Loucy (cell line): ENCODE data around the gene GLOD4.

ENCODE experiments used
- H2AFZ ChIP-seq: fragments of 200-600 bp; sonication (generic); 2 replicates; pipeline ENCODE4 v1.6.0; 2016; ENCODE audit warnings: antibody characterized with exemption, mild to moderate bottlenecking, low read length, moderate library complexity
- H3F3A ChIP-seq: fragments of 200-600 bp; 2 replicates; pipeline ENCODE4 v1.6.0; 2016; ENCODE audit warnings: antibody characterized with exemption, low read depth, mild to moderate bottlenecking
- H3K27me3 ChIP-seq: fragments of 200-600 bp; sonication (generic); 2 replicates; pipeline ENCODE4 v1.6.1; 2014; ENCODE audit warnings: low read length, mild to moderate bottlenecking; ENCODE audit not compliant: insufficient read depth, poor library complexity, severe bottlenecking
- H3K36me3 ChIP-seq: fragments of 200-600 bp; sonication (generic); 2 replicates; pipeline ENCODE4 v1.6.1; 2016; ENCODE audit warnings: low read length; ENCODE audit not compliant: insufficient read depth
- H3K4me1 ChIP-seq: fragments of 200-600 bp; sonication (generic); 2 replicates; pipeline ENCODE4 v1.5.1; 2014; ENCODE audit warnings: low read length, mild to moderate bottlenecking; ENCODE audit not compliant: insufficient read depth, poor library complexity, severe bottlenecking
- H3K4me2 ChIP-seq: fragments of 200-600 bp; sonication (generic); 2 replicates; pipeline ENCODE4 v1.6.0; 2014; ENCODE audit warnings: antibody characterized with exemption, low read length, low read depth, mild to moderate bottlenecking; ENCODE audit not compliant: poor library complexity, severe bottlenecking
- H3K4me3 ChIP-seq: fragments of 200-600 bp; sonication (generic); 2 replicates; pipeline ENCODE4 v1.5.1; 2014; ENCODE audit warnings: low read length, mild to moderate bottlenecking, mixed read lengths; ENCODE audit not compliant: poor library complexity, severe bottlenecking
- H3K79me2 ChIP-seq: fragments of 200-600 bp; sonication (generic); 2 replicates; pipeline ENCODE4 v1.6.1; 2014; ENCODE audit warnings: low read length; ENCODE audit not compliant: insufficient read depth
- H3K9ac ChIP-seq: fragments of 200-600 bp; sonication (generic); 2 replicates; pipeline ENCODE4 v1.6.0; 2014; ENCODE audit warnings: mild to moderate bottlenecking, low read depth, low read length, moderate library complexity; ENCODE audit not compliant: poor library complexity, severe bottlenecking
- H3K9me2 ChIP-seq: fragments of 200-600 bp; sonication (generic); replicated peaks from 2 replicates; pipeline ENCODE4 v1.6.1; 2016; ENCODE audit warnings: low read depth, low read length, mixed read lengths
- H3K9me3 ChIP-seq: fragments of 200-600 bp; sonication (generic); 2 replicates; pipeline ENCODE4 v1.6.1; 2014; ENCODE audit warnings: mild to moderate bottlenecking, antibody characterized with exemption, low read length, low read depth; ENCODE audit not compliant: insufficient read depth
- H4K20me1 ChIP-seq: fragments of 200-600 bp; sonication (generic); 2 replicates; pipeline ENCODE4 v1.6.0; 2014; ENCODE audit warnings: antibody characterized with exemption, low read length, mild to moderate bottlenecking; ENCODE audit not compliant: insufficient read depth, poor library complexity, severe bottlenecking
- CTCF ChIP-seq: fragments of 200-600 bp; sonication (generic); conservative IDR thresholded peaks from 2 replicates; pipeline ENCODE4 v1.5.1; 2014; ENCODE audit warnings: mild to moderate bottlenecking, antibody characterized with exemption, low read length
- EZH2phosphoT487 ChIP-seq: fragments of 200-600 bp; IDR thresholded peaks from 2 replicates; pipeline ENCODE4 v1.6.1; 2018; ENCODE audit warnings: antibody characterized with exemption, mild to moderate bottlenecking, moderate library complexity, borderline replicate concordance

GLOD4 gene

GRCh38 chr17:773467-774312 is 8.4 kb downstream of the GLOD4 start:
- Histone ChIP-seq H2AFZ (no peak overlapping the region), H3F3A (no peaks in the 10 kb centered on the region), H3K27me3 (no peaks in the 10 kb centered on the region), H3K79me2 (peaks cover 3% of the 10 kb centered on the region; the same call in 1 of the 2 replicates), H4K20me1 (no peaks in the 10 kb centered on the region), H3K9ac (no peak overlapping the region), H3K36me3 (peaks cover 50% of the 10 kb centered on the region), H3K4me2 (peak overlapping the region; percentile 12), H3K4me1 (peaks cover 3% of the 10 kb centered on the region), H3K9me2 (no peaks in the 10 kb centered on the region), H3K4me3 (no peak overlapping the region), H3K9me3 (no peaks in the 10 kb centered on the region)
- TF ChIP-seq CTCF (no peak), EZH2phosphoT487 (no peak)

- H3K4me2 ChIP-seq, result peak overlapping the region; percentile 12
- H3K9me2 ChIP-seq, result no peaks in the 10 kb centered on the region
- H2AFZ ChIP-seq, result no peak overlapping the region
- H3K9ac ChIP-seq, result no peak overlapping the region
- H3K4me1 ChIP-seq, result peaks cover 3% of the 10 kb centered on the region
- no peaks in the 10 kb centered on the region for H4K20me1 ChIP-seq
- no peak for TF ChIP-seq CTCF
- TF ChIP-seq EZH2phosphoT487, result no peak
- no peaks in the 10 kb centered on the region for H3K79me2 ChIP-seq
- no peak overlapping the region for H3K4me3 ChIP-seq
- no peaks in the 10 kb centered on the region for H3F3A ChIP-seq
- no peaks in the 10 kb centered on the region for H3K9me3 ChIP-seq
- peaks cover 47% of the 10 kb centered on the region for H3K36me3 ChIP-seq
- H3K27me3 ChIP-seq, result no peaks in the 10 kb centered on the region
Measured at GRCh38 chr17:773016-773415, 9.1 kb downstream of the GLOD4 start.

GRCh38 chr17:767076-767475 is 15.0 kb downstream of the GLOD4 start:
- Histone ChIP-seq H3K4me3 (no peak overlapping the region), H3K4me2 (no peak overlapping the region), H3K4me1 (no peaks in the 10 kb centered on the region), H2AFZ (no peak overlapping the region), H3K9me3 (no peaks in the 10 kb centered on the region), H3K9ac (no peak overlapping the region), H4K20me1 (no peaks in the 10 kb centered on the region), H3K36me3 (peaks cover 48% of the 10 kb centered on the region), H3F3A (no peaks in the 10 kb centered on the region), H3K9me2 (no peaks in the 10 kb centered on the region), H3K79me2 (no peaks in the 10 kb centered on the region), H3K27me3 (no peaks in the 10 kb centered on the region)
- TF ChIP-seq CTCF, result no peak
- no peak for TF ChIP-seq EZH2phosphoT487
